Measurements from ENCODE around the gene SLC7A11. TPM values are rescaled to one million over a fixed set of nuclear protein-coding genes. Genes with fewer than 3 reads are reported as not detected.

The SLC7A11 gene
- polyA plus RNA-seq, 1 donor from 2014 or later = 0.46 TPM

GRCh38 chr4:138241281-138242075 is 671 bp downstream of the SLC7A11 start:
- Histone ChIP-seq H4K20me1 (ENCODE audit: insufficient read depth) (no peaks in the 10 kb centered on the region), H2AFZ (ENCODE audit: low read depth, low read length) (no peak overlapping the region), H3F3A (ENCODE audit: insufficient read depth, low read length, poor library complexity, severe bottlenecking) (no peaks in the 10 kb centered on the region), H3K4me2 (ENCODE audit: low read length) (peak overlapping the region; percentile 4), H3K36me3 (ENCODE audit: insufficient read depth, low read length) (no peaks in the 10 kb centered on the region), H3K27ac (ENCODE audit: low read length) (no peak overlapping the region), H3K79me2 (replicated peaks; ENCODE audit: insufficient read depth, low read length) (no peaks in the 10 kb centered on the region), H3K9me2 (ENCODE audit: insufficient read depth, low read length) (no peaks in the 10 kb centered on the region), H3K9me3 (ENCODE audit: low read length) (no peaks in the 10 kb centered on the region), H3K4me3 (ENCODE audit: low read length) (peak overlapping the region; percentile 54), H3K27me3 (ENCODE audit: insufficient read depth, low read depth, low read length) (no peaks in the 10 kb centered on the region), H3K9ac (ENCODE audit: low read length) (no peak overlapping the region)
- TF ChIP-seq EZH2 (IDR thresholded peaks at IDR 0.05; ENCODE audit: borderline replicate concordance, insufficient read depth, low read length, poor library complexity, severe bottlenecking) = no peak
- TF ChIP-seq RAD21 (conservative IDR thresholded peaks at IDR 0.05) = no peak
- TF ChIP-seq POLR2AphosphoS5 (IDR thresholded peaks at IDR 0.05) = no peak
- no peak for TF ChIP-seq SMC3 (conservative IDR thresholded peaks at IDR 0.05; ENCODE audit: poor library complexity)
- no peak for TF ChIP-seq EP300 (conservative IDR thresholded peaks at IDR 0.05; ENCODE audit: poor library complexity, severe bottlenecking)
- no peak for TF ChIP-seq TAF1 (IDR thresholded peaks at IDR 0.05; ENCODE audit: low read depth)

GRCh38 chr4:138239491-138239890 is 2.7 kb downstream of the SLC7A11 start:
- no peaks in the 10 kb centered on the region for H3K36me3 ChIP-seq (ENCODE audit: insufficient read depth, low read length)
- H4K20me1 ChIP-seq (ENCODE audit: insufficient read depth) = no peaks in the 10 kb centered on the region
- H3K9me3 ChIP-seq (ENCODE audit: low read length) = no peaks in the 10 kb centered on the region
- H3K27ac ChIP-seq (ENCODE audit: low read length) = no peak overlapping the region
- no peaks in the 10 kb centered on the region for H3K9me2 ChIP-seq (ENCODE audit: insufficient read depth, low read length)
- no peaks in the 10 kb centered on the region for H3K79me2 ChIP-seq (replicated peaks; ENCODE audit: insufficient read depth, low read length)
- no peaks in the 10 kb centered on the region for H3K27me3 ChIP-seq (ENCODE audit: insufficient read depth, low read depth, low read length)
- H3K4me2 ChIP-seq (ENCODE audit: low read length) = no peak overlapping the region
- H3K4me3 ChIP-seq (ENCODE audit: low read length) = no peak overlapping the region
- no peak overlapping the region for H3K9ac ChIP-seq (ENCODE audit: low read length)
- no peaks in the 10 kb centered on the region for H3F3A ChIP-seq (ENCODE audit: insufficient read depth, low read length, poor library complexity, severe bottlenecking)
- no peak for TF ChIP-seq EZH2 (IDR thresholded peaks at IDR 0.05; ENCODE audit: borderline replicate concordance, insufficient read depth, low read length, poor library complexity, severe bottlenecking)
- TF ChIP-seq CTCF (IDR thresholded peaks at IDR 0.05; ENCODE audit: poor library complexity, severe bottlenecking) = no peak
- no peak for TF ChIP-seq SMC3 (conservative IDR thresholded peaks at IDR 0.05; ENCODE audit: poor library complexity)
- no peak for TF ChIP-seq MXI1 (conservative IDR thresholded peaks at IDR 0.05; ENCODE audit: poor library complexity, severe bottlenecking)
- TF ChIP-seq TAF1 (IDR thresholded peaks at IDR 0.05; ENCODE audit: low read depth) = no peak
- TF ChIP-seq REST (IDR thresholded peaks at IDR 0.05; ENCODE audit: borderline replicate concordance) = no peak
- TF ChIP-seq POLR2AphosphoS5 (IDR thresholded peaks at IDR 0.05) = no peak
- no peak for TF ChIP-seq EP300 (conservative IDR thresholded peaks at IDR 0.05; ENCODE audit: poor library complexity, severe bottlenecking)
- TF ChIP-seq RAD21 (conservative IDR thresholded peaks at IDR 0.05) = no peak
- H2AFZ ChIP-seq (ENCODE audit: low read depth, low read length) = no peak overlapping the region
